Small intestine (tissue), 7 donors: ENCODE data around the gene LRRC3B. TPM values are rescaled to one million over a fixed set of nuclear protein-coding genes. Genes with fewer than 3 reads are reported as not detected.
"Not testable (repeated sequence)": the region's sequence is repeated elsewhere in the genome, so short reads cannot be mapped to it uniquely, and the experiment has no call there.

Experiments used
- DNase-seq, 2 donors: peaks; one replicate each; pipeline versions ENCODE4 v3.0.0 to v3.0.0-alpha.2; 2013
- FAIRE-seq: peaks from 2 replicates; lab custom pipeline; 2012; peaks lifted over from hg19 to GRCh38; lab: Jason Lieb, UNC
- H3K27ac ChIP-seq, 3 donors: one replicate each; pipeline ENCODE4 v1.5.1; 2013; ENCODE audit warnings: low read length in 2 of 3, mild to moderate bottlenecking in 2 of 3, control low read depth in 1 of 3, inconsistent platforms in 1 of 3, low read depth in 1 of 3, moderate library complexity in 1 of 3
- H3K27me3 ChIP-seq, 3 donors: one replicate each; pipeline ENCODE4 v1.6.1; 2013; ENCODE audit warnings: low read length in 3 of 3, inconsistent platforms in 1 of 3; ENCODE audit not compliant: control insufficient read depth in 3 of 3, insufficient read depth in 3 of 3
- H3K36me3 ChIP-seq, 3 donors: one replicate each; pipeline ENCODE4 v1.6.1; 2013; ENCODE audit warnings: low read length in 3 of 3, inconsistent platforms in 1 of 3, low read depth in 1 of 3, mild to moderate bottlenecking in 1 of 3, moderate library complexity in 1 of 3; ENCODE audit not compliant: control insufficient read depth in 3 of 3, insufficient read depth in 2 of 3
- H3K4me1 ChIP-seq, 3 donors: one replicate each; pipeline ENCODE4 v1.6.1; 2013; ENCODE audit warnings: low read length in 2 of 3, inconsistent platforms in 1 of 3, low read depth in 1 of 3, mild to moderate bottlenecking in 1 of 3, moderate library complexity in 1 of 3; ENCODE audit not compliant: control insufficient read depth in 3 of 3, insufficient read depth in 2 of 3
- H3K4me3 ChIP-seq, 3 donors: one replicate each; pipeline ENCODE4 v1.5.1; 2013; ENCODE audit warnings: low read length in 3 of 3, control low read depth in 1 of 3, inconsistent platforms in 1 of 3, low read depth in 1 of 3, mild to moderate bottlenecking in 1 of 3, moderate library complexity in 1 of 3
- H3K9me3 ChIP-seq, 2 donors: one replicate each; pipeline ENCODE4 v1.6.1; 2013; ENCODE audit warnings: low read depth in 1 of 2, low read length in 1 of 2; ENCODE audit not compliant: control insufficient read depth in 2 of 2, insufficient read depth in 1 of 2
- WGBS, 3 donors: extraction: QIAGEN DNeasy Blood & Tissue Kit; methylation state at CpG; one replicate each; pipeline ENCODE4 v1.1.7; 2013; 5-methylcytosine and 5-hydroxymethylcytosine counted together
- polyA plus RNA-seq, 4 donors: library from polyadenylated mRNA; stranded (reverse) in 3 of 4; unstranded in 1 of 4; fragments of 200-250 nt in 3 of 4; fragments of 120-200 nt in 1 of 4; gene quantifications; one replicate each; pipeline versions ENCODE4 v1.2.1 to v1.2.3, GENCODE V29; 2013
- donor health status: healthy with polysubstance abuse.
- donor health status: control.
- donor health status: control.
- donor health status: Bipolar disorder and iron deficiency.
- donor health status: healthy.

Gene LRRC3B
- polyA plus RNA-seq, 4 donors, result 0.13 to 0.65 TPM; not detected in 2

GRCh38 chr3:26592451-26592850 lies 30.1 kb upstream of the LRRC3B start:
- no peak overlapping the region for H3K27ac ChIP-seq
- 68 to 75% (median 72%) methylated on average over 4 of the region's 4 CpGs for WGBS, 3 donors
- no peaks in the 10 kb centered on the region for H3K27me3 ChIP-seq
- no peak overlapping the region for H3K4me3 ChIP-seq
- H3K4me1 ChIP-seq, result no peaks in the 10 kb centered on the region
- H3K36me3 ChIP-seq, result no peaks in the 10 kb centered on the region
- FAIRE-seq (no peak), DNase-seq (no peak)
- no peaks in the 10 kb centered on the region for H3K9me3 ChIP-seq

- Histone ChIP-seq H3K4me1 (no peaks in the 10 kb centered on the region), H3K27ac (no peak overlapping the region), H3K27me3 (no peaks in the 10 kb centered on the region), H3K9me3 (no peaks in the 10 kb centered on the region), H3K36me3 (no peaks in the 10 kb centered on the region), H3K4me3 (no peak overlapping the region)
- no peak for DNase-seq
- WGBS, 3 donors, result 61 to 67% (median 66%) methylated on average over 3 of the region's 3 CpGs
- no peak for FAIRE-seq
Observed at GRCh38 chr3:26596335-26596734, 26.2 kb upstream of the LRRC3B start.

GRCh38 chr3:26603311-26603710 lies 19.3 kb upstream of the LRRC3B start:
- H3K4me1 ChIP-seq, H3K27ac ChIP-seq, H3K27me3 ChIP-seq, DNase-seq, H3K36me3 ChIP-seq, FAIRE-seq, H3K4me3 ChIP-seq: not testable (repeated sequence)
- 83 to 100% (median 90%) methylated on average over 1 of the region's 1 CpG for WGBS, 3 donors
- H3K9me3 ChIP-seq, result peaks cover 1 to 14% of the 10 kb centered on the region in 2 donors

- not testable (repeated sequence) for H3K27me3 ChIP-seq, H3K27ac ChIP-seq, DNase-seq, H3K4me3 ChIP-seq, H3K4me1 ChIP-seq, H3K36me3 ChIP-seq, FAIRE-seq
- H3K9me3 ChIP-seq, result peaks cover 1 to 14% of the 10 kb centered on the region in 2 donors
- 26 to 39% (median 31%) methylated on average over 3 of the region's 3 CpGs for WGBS, 3 donors
Observed at GRCh38 chr3:26603771-26604170, 18.8 kb upstream of the LRRC3B start.

GRCh38 chr3:26614006-26614685 lies 8.4 kb upstream of the LRRC3B start:
- H3K27me3 ChIP-seq, result no peaks in the 10 kb centered on the region
- no peak for FAIRE-seq
- 74 to 75% (median 74%) methylated on average over 8 of the region's 8 CpGs for WGBS, 3 donors

GRCh38 chr3:26621176-26621575 lies 1.4 kb upstream of the LRRC3B start:
- FAIRE-seq (no peak), DNase-seq (no peak)
- Histone ChIP-seq H3K4me1 (no peaks in the 10 kb centered on the region), H3K27ac (no peak overlapping the region), H3K4me3 (no peak overlapping the region), H3K27me3 (peaks cover 4 to 45% (median 23%) of the 10 kb centered on the region in 3 donors), H3K9me3 (no peaks in the 10 kb centered on the region), H3K36me3 (no peaks in the 10 kb centered on the region)

More at GRCh38 chr3:26614006-26614685, 8.4 kb upstream of the LRRC3B start:
- Histone ChIP-seq H3K4me3 (no peak overlapping the region), H3K36me3 (no peaks in the 10 kb centered on the region), H3K9me3 (no peaks in the 10 kb centered on the region), H3K4me1 (no peaks in the 10 kb centered on the region), H3K27ac (no peak overlapping the region)
- no peak for DNase-seq

- H3K9me3 ChIP-seq, result no peaks in the 10 kb centered on the region
- H3K27ac ChIP-seq, result no peak overlapping the region
- H3K27me3 ChIP-seq, result peaks cover 4 to 45% (median 23%) of the 10 kb centered on the region in 3 donors
- no peak for DNase-seq
- 10 to 22% (median 19%) methylated on average over 25 of the region's 25 CpGs for WGBS, 3 donors
- no peaks in the 10 kb centered on the region for H3K36me3 ChIP-seq
- no peaks in the 10 kb centered on the region for H3K4me1 ChIP-seq
- no peak for FAIRE-seq
- peak overlapping the region in 1 of 3 donors; percentile 37 for H3K4me3 ChIP-seq
Observed at GRCh38 chr3:26621906-26622620, 509 bp upstream of the LRRC3B start.

GRCh38 chr3:26623419-26624208 lies 1.0 kb downstream of the LRRC3B start:
- Histone ChIP-seq H3K36me3 (no peaks in the 10 kb centered on the region), H3K9me3 (no peaks in the 10 kb centered on the region), H3K27ac (no peak overlapping the region), H3K4me3 (peak overlapping the region in 1 of 3 donors; percentile 42), H3K4me1 (no peaks in the 10 kb centered on the region), H3K27me3 (peaks cover 4 to 45% (median 23%) of the 10 kb centered on the region in 3 donors)
- DNase-seq (no peak), FAIRE-seq (no peak)
- WGBS, 3 donors, result 1 to 6% (median 5%) methylated on average over 33 of the region's 33 CpGs
